K562 (cell line): ENCODE measurements around the gene CAPN7. TPM values are rescaled to one million over a fixed set of nuclear protein-coding genes. Genes with fewer than 3 reads are reported as not detected.
A peak's percentile ranks its signal among the peaks of the same experiment; 100 is the strongest.

ENCODE experiments used
- ATAC-seq: fragments of 200-7000 bp; cut with Tn5 transposase; 3 replicates; pipeline ENCODE4 v1.9.1; 2020; ENCODE audit warnings: moderate library complexity
- BruUV-seq: library from RNA; stranded (reverse); fragments of 400-500 nt; replicated peaks from 2 replicates; lab custom pipeline; 2021; lab: Mats Ljungman, UMichigan
- CTCF ChIA-PET: fragments of 300-600 bp; formaldehyde crosslinking; extraction: SDS; loops from one replicate; lab custom pipeline; 2021; ENCODE audit warnings: low intra/inter-chr PET ratio; lab: Yijun Ruan, JAX
- POLR2A ChIA-PET: fragments of 300-600, 350-650 bp; sonication (Branson Sonifier 250); formaldehyde crosslinking; extraction: SDS; loops from one replicate; lab custom pipeline; 2021; ENCODE audit warnings: antibody characterized with exemption, inconsistent platforms; lab: Yijun Ruan, JAX
- DNase-seq, 4 experiments: peaks; one replicate each; pipeline versions ENCODE4 v3.0.0 to v3.0.0-alpha.2; 2011 to 2018; ENCODE audit warnings: low spot score in 3 of 4, mixed read lengths in 3 of 4; ENCODE audit errors: extremely low read depth in 1 of 4
- FAIRE-seq: peaks from 2 replicates; lab custom pipeline; 2011; peaks lifted over from hg19 to GRCh38; lab: Jason Lieb, UNC
- H2AFZ ChIP-seq: 2 replicates; pipeline ENCODE4 v1.6.0; 2011; ENCODE audit warnings: low read depth, low read length, control low read depth, inconsistent platforms
- H3K27ac ChIP-seq: fragments of 200-600 bp; 3 replicates; pipeline ENCODE4 v1.8.0; 2011; ENCODE audit warnings: low read depth, mild to moderate bottlenecking, control low read depth, inconsistent platforms, low read length, moderate library complexity, mixed read lengths; ENCODE audit errors: extremely low read depth
- H3K27me3 ChIP-seq, 2 experiments: fragments of 300-600 bp in 1 of 2; 2 replicates in 1 of 2; 3 replicates in 1 of 2; pipeline versions ENCODE4 v1.6.0 to v1.8.0; 2011; ENCODE audit warnings: inconsistent platforms in 2 of 2, low read length in 2 of 2, mild to moderate bottlenecking in 1 of 2, mixed read lengths in 1 of 2, moderate library complexity in 1 of 2; ENCODE audit not compliant: control insufficient read depth in 2 of 2, insufficient read depth in 2 of 2
- H3K36me3 ChIP-seq: fragments of 300-600 bp; 3 replicates; pipeline ENCODE4 v1.8.0; 2011; ENCODE audit warnings: mild to moderate bottlenecking, low read length, inconsistent platforms; ENCODE audit not compliant: control insufficient read depth, insufficient read depth
- H3K4me1 ChIP-seq, 2 experiments: fragments of 200-600 bp in 1 of 2; replicated peaks in 1 of 2; 2 replicates in 1 of 2; 3 replicates in 1 of 2; pipeline versions ENCODE4 v1.5.1 to v1.8.0; 2011; ENCODE audit warnings: inconsistent platforms in 2 of 2, low read length in 2 of 2, mild to moderate bottlenecking in 1 of 2, mixed read lengths in 1 of 2, moderate library complexity in 1 of 2; ENCODE audit not compliant: control insufficient read depth in 2 of 2, insufficient read depth in 2 of 2
- H3K4me2 ChIP-seq: 2 replicates; pipeline ENCODE4 v1.6.1; 2011; ENCODE audit warnings: low read length, control low read depth, inconsistent platforms, mixed read lengths; ENCODE audit not compliant: insufficient read depth
- H3K4me3 ChIP-seq: fragments of 200-600 bp; sonication (generic), shearing (Covaris generic); 2 replicates; pipeline ENCODE4 v1.5.1; 2016; ENCODE audit warnings: control low read depth, inconsistent platforms
- H3K79me2 ChIP-seq: fragments of 200-600 bp; 3 replicates; pipeline ENCODE4 v1.8.0; 2011; ENCODE audit warnings: low read length, inconsistent platforms; ENCODE audit not compliant: control insufficient read depth, insufficient read depth
- H3K9ac ChIP-seq, 2 experiments: 2 replicates each; pipeline versions ENCODE4 v1.6.0 to v1.6.1; 2011; ENCODE audit warnings: low read depth in 2 of 2, low read length in 2 of 2, control low read depth in 1 of 2, inconsistent platforms in 1 of 2, mild to moderate bottlenecking in 1 of 2, mixed read lengths in 1 of 2; ENCODE audit not compliant: insufficient read depth in 1 of 2
- H3K9me1 ChIP-seq: one replicate; pipeline ENCODE4 v1.6.0; 2011; ENCODE audit warnings: inconsistent platforms, mild to moderate bottlenecking, low read length, moderate library complexity; ENCODE audit not compliant: control insufficient read depth, insufficient read depth
- H3K9me3 ChIP-seq: replicated peaks from 2 replicates; pipeline ENCODE4 v1.5.1; 2011; ENCODE audit warnings: low read depth, low read length, inconsistent platforms; ENCODE audit not compliant: control insufficient read depth, insufficient read depth
- H4K20me1 ChIP-seq: replicated peaks from 2 replicates; pipeline ENCODE4 v1.6.1; 2011; ENCODE audit warnings: low read length, inconsistent platforms, mixed read lengths; ENCODE audit not compliant: control insufficient read depth, insufficient read depth
- GTF2F1 ChIP-seq: IDR thresholded peaks from 2 replicates; pipeline ENCODE4 v1.6.1; 2011; ENCODE audit warnings: low read depth, low read length, improper control_type of control experiment
- NFRKB ChIP-seq: fragments of 450-650 bp; IDR thresholded peaks from 2 replicates; pipeline ENCODE4 v1.6.1; 2016; ENCODE audit warnings: low read depth
- SPI1 ChIP-seq: IDR thresholded peaks from 2 replicates; pipeline ENCODE4 v1.6.1; 2011; ENCODE audit warnings: low read depth, low read length, control low read depth, borderline replicate concordance
- ZBTB43 ChIP-seq: sonication (generic); formaldehyde crosslinking; IDR thresholded peaks from 2 replicates; pipeline ENCODE4 v1.8.0; 2023; ENCODE audit warnings: mild to moderate bottlenecking, missing genetic modification reagents
- WGBS: fragments of 100-300 bp; shearing (Covaris generic); methylation state at CpG from one replicate; pipeline ENCODE4 v1.1.6; 2016; ENCODE audit warnings: low coverage, mixed read lengths; ENCODE audit not compliant: insufficient coverage; ENCODE audit errors: missing lambda C conversion rate; 5-methylcytosine and 5-hydroxymethylcytosine counted together
- in situ Hi-C: fragments of 300-500 bp; cut with MboI; formaldehyde crosslinking; loops from 4 replicates; pipeline ENCODE4 v1.15.0; 2018; ENCODE audit warnings: inconsistent platforms, mixed read lengths
- intact Hi-C: fragments of 100-400 bp; cut with micrococcal nuclease; formaldehyde crosslinking; loops from 2 replicates; pipeline ENCODE4 v1.14.2; 2022
- polyA plus RNA-seq, 8 experiments: library from polyadenylated mRNA; depleted of rRNA in 4 of 8; stranded (reverse) in 5 of 8; unstranded in 3 of 8; fragments of >200 nt; fragmentation: Nextera tagmentation in 2 of 8; fragmentation: Illumina TruSeq in 1 of 8; extraction: Ambion mirVana in 2 of 8; extraction: Trizol in 1 of 8; gene quantifications; 2 replicates each; pipeline versions ENCODE4 v1.2.1 to v1.2.3, GENCODE V29; 2011 to 2014; ENCODE audit warnings: inconsistent platforms in 1 of 8, missing spikeins in 1 of 8
- total RNA-seq, 7 experiments: library from RNA; depleted of rRNA in 6 of 7; stranded (reverse); fragments of >200 nt in 6 of 7; fragmentation: Illumina TruSeq in 2 of 7; extraction: Trizol in 2 of 7; gene quantifications; 2 replicates each; pipeline versions ENCODE4 v1.2.1 to v1.2.3, GENCODE V29; 2011 to 2021; ENCODE audit warnings: low replicate concordance in 1 of 7

The CAPN7 gene
- total and polyA plus RNA-seq, 9 of the 15 experiments (the other 6 are each of a cell fraction or from before 2014, with no cell fraction given), result 6.5 to 42.7 (median 32.7) TPM

DNA sequence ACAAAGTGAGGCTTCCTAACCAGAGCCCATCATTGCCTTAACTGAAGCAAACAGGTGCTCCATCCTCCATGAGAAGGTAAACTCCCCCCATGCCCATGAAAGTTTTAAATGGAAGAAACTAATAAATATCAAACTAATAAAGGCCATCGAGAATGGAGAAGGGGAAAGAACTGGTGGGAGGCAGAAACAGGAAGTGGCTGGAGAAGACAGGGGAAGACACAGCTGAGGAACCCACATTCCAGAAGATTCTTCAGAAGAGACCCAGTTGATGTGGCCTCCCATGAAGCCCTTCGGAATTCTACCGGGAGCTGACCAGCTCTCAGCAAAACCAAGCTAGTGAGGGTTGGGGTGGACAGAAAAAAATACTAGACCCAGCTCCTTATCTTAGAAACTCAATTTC lies 84.7 kb downstream of the CAPN7 start:
- no peak overlapping the region for H3K4me2 ChIP-seq
- POLR2A ChIA-PET, result interaction anchor here (0.6 to 4.3 kb wide), 3 partner anchors 10 to 35 kb away, joined by 3 to 21 read pairs (median 4); no protein-coding TSS in a partner anchor
- DNase-seq, result no peak
- H3K9me1 ChIP-seq, result no peaks in the 10 kb centered on the region
- FAIRE-seq, result no peak
- no peak overlapping the region for H3K27ac ChIP-seq
- no TSS peak for BruUV-seq
- H3K79me2 ChIP-seq, result peaks cover 3% of the 10 kb centered on the region; the same call in 1 of the 3 replicates
- WGBS, result 57% methylated on average over 3 of the region's 3 CpGs
- no peaks in the 10 kb centered on the region for H3K27me3 ChIP-seq
- intact Hi-C loops, result no loop called here
- no peaks in the 10 kb centered on the region for H4K20me1 ChIP-seq
- H2AFZ ChIP-seq, result no peak overlapping the region
- no peak overlapping the region for H3K9ac ChIP-seq
- H3K36me3 ChIP-seq, result no peaks in the 10 kb centered on the region; the same call in 1 of the 3 replicates
- H3K4me3 ChIP-seq, result no peak overlapping the region
- H3K9me3 ChIP-seq, result no peaks in the 10 kb centered on the region
- CTCF ChIA-PET, result no interaction called here
- TF ChIP-seq ZBTB43 (CRISPR knock-in tag), result no peak
- no peak for TF ChIP-seq GTF2F1
- TF ChIP-seq SPI1, result peak; percentile 96
- TF ChIP-seq NFRKB, result no peak
- TF ChIP-seq, all 486 proteins: peak for 1
- H3K4me1 ChIP-seq, result peaks cover 23 to 52% of the 10 kb centered on the region in 2 experiments
- in situ Hi-C loops, result no loop called here
- no peak for ATAC-seq
